Femur (tissue), 1 donor: Measurements from ENCODE around the gene CHCHD5.

Experiments
- DNase-seq: peaks from one replicate; pipeline ENCODE4 v3.0.0-alpha.2; 2017

CHCHD5 gene

DNA sequence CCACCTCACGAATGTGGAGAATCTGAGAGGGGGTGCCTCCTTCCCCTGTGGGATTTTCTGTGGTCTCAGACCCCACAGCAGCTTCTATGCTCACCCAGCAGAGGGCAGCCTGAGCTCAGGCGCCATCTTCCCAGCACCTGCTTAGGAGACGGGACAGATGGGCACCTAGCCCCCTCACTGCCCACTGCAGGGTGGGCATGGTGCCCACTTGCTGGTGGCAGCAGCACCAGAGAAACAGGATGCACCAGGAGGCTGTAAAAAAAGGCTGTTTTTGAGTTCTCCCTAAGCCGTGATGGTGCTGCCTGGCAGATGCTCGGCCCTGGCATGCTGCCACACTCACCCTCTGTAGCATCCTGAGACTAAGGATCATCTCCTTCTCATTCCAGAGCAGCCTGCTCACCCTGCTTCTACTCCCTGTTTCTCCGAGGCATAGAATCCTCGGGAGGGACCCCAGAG lies 42.2 kb downstream of the CHCHD5 start:
- DNase-seq: peak; percentile 67

DNA sequence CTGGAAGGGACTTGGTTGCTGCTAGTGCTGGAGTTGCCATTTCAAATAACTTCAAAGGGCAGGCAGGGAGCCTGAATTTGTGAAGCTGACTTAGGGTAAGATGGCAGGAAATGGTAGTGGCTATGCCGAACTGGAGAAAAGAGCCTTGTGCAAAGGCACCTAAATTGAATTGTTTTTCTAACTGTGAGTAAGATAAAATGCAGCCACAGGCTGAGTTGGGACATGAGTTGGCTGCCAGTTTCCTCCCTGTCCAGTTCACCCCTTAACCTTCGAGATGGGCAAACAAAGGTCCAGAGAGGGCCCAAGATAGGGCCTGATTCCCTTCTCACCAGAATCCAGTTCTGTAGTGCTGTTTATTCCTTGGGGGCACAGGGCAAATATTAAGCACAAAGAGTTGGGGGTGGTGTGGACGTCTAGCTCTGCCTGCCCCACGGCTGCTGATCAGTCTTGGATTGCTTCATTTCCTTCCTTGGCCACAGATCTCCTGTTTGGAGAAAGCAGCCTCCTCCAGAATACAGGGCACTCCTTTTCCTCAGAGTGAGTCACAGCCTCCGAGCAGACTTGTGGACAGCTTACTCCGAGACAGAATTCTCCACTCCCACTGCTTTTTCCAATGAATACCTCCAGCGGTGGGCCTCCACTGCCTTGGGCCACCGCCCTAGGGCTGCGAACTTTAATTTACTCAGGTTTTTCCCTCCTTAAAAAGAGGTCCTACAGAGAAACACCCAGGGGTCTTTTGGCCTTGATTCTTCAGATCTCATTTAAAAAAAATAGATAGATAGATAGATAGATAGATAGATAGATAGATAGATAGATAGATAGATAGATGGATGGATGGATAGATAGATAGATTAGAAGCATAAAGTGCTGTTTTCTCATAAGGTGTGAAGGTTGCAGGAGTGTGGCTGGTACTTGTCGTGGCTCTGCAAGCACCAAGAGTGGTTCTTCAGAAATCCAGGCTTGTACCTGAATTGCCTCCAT lies 42.9 kb downstream of the CHCHD5 start:
- peak; percentile 65 for DNase-seq

DNA sequence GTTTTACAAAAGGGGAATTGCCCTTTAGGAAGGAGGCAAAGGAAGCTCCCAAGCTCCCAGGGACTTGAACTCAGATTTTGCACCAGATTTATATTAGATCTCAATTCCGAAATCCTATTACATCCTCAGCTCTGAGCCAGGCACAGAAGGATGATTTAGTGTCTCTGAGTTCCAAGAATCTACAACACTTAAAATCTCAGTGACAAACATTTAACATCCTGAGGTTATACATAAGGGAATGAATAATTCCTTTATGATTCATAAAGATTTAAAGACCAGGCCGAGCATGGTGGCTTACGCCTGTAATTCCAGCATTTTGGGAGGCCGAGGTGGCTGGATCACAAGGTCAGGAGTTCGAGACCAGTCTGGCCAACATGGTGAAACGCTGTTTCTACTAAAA lies 44.8 kb downstream of the CHCHD5 start:
- no peak for DNase-seq

DNA sequence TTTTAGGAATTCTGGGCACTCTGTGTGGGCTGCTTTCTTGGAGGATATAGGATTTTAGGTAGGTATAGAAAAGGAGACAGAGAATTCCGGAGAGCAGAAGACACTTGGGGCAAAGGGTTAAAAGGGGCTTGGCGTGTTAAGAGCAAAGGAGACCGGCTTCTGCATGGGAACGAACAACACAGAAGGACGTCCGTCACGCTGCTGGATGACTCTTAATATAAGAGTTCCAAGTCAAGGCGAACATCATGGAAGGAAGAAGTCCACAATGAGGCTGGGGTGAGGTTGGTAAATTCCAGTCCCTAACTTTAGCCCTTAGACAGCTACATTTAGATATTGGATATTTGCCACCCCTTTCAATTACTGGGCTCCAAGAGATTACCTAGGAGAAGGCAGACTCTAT lies 45.4 kb downstream of the CHCHD5 start:
- no peak for DNase-seq

DNA sequence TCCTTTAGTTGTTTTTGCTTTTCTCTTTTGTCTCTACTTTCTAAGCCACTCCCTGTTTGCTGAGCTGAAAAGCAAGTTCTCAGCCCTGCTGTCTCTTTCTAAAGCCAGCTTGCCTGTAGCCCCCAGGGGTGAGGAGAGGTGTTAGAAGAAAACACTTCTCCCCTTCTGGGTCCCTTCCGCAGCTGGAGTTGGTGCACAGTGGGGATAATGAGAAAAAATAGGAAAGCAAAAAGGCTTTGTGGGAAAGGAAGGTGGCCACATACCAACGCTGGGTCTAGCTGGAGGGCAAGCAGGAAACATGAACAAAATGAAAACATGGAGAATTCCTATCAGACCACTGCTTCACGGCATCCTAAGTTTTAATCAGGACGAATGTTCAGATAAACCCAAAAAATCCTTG lies 45.9 kb downstream of the CHCHD5 start:
- no peak for DNase-seq

DNA sequence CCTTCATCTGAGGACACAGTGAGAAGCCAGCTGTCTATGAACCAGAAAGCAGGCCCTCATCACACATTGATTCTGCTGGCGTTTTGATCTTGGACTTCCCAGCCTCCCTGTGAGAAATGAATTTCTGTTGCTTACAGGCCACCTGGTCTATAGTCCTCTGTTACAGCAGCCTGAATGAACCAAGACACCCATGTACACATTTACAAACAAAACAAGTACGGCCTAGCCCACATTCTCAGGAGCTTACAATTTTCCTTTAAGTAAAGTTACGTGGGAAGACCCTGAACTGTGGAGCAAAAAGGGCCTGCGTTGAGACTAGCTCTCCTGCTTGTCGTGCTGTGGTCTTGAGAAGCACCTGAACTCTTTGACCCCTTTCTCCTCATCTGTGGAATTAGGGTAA lies 49.3 kb downstream of the CHCHD5 start:
- no peak for DNase-seq

DNA sequence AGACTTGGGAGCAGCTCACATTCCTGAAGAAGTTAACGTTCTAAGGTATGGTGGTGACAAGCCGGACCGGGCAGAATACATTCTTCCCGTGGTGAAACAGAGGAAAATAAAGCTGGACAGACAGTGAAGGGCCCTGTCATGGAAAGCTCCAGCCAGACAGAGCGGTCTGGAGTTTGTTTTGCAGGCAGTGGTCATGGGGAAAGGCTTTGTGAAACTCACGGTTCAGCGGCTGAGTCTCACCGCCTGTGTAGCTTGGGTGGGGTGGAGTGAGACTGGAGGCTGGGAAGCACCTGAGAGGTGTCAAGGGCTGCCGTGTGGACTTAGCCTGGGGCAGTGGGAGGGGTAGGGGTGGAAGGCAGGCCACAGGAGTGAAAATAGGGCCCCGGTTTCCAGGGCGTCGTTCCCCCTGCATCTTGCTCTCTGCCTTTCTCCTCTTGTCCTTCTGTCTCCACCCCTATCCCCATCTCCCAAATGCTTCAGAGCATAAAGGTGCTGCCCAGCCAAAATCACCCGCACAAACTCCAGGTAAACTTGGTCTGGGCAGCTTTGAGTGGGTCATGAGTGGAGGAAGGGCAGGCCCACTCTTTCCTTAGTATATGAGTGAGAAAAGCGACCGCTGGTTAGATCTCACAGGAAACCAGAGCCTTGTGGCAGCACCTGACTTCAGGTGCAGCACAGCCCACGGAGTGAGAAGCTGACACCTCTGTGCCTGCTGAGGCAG lies 49.9 kb downstream of the CHCHD5 start:
- DNase-seq: no peak

DNA sequence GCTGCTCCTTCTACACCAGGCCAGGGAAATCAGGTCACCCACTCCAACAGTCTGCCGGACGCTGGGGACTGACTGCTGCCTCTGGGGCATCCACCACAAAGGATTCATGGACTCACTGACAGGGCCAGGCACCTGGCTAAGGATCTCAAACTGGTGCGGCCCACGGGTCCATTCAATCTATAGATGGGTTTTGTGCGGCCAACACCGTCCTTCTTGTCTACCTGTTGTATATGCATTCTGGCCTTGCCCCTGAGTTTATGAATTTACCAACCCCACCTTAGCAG lies 50.4 kb downstream of the CHCHD5 start:
- DNase-seq: no peak

DNA sequence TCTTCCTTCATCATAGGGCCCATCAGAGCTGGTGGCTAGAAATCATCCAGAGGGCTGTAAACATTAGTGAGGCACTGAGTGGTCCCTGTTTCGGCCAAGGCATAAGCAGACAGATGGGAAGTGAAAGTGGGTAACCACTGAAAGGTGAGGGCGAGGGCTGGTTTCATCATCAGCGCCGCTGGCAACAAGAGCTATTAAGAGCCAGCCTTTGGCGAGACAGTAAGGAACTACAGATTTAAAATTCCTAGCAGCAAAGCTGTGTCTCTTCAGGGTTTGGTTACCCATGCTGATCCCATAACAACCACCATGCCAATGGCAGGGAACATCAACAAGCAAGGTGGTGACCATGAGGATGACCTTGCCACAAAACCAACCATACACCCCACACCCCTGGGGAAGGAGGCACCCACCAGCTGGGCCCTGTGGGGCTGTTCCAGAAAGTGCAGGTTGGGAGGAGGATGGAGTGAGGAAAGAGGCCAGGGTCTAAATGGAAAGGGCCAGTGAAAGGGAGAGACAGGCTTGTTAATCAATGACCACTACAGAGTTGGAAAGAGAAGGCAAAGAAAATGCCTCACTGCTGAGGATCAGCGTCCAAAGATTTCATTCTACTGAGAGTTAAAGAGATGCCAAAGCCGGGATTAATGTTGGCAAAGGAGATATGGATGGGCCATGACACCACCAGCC lies 52.3 kb downstream of the CHCHD5 start:
- DNase-seq: no peak

DNA sequence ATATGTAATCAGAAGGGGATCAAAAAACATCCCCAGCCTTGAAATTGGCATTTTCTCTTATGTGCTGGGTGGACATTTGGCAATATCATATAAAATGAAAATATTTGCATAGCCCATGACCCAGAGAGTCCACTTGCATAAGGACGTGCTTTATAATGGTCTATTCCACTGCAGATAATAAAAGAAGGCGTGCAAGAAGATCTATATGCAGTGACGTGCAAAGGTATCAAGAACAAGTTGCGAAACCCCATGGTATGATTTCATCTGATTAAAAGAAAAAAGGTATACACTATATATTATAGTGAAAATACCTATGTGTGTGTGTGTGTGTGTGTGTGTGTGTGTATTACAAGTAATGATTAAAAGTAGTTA lies 52.9 kb downstream of the CHCHD5 start:
- DNase-seq: no peak
